SK-MEL-5 (cell line): ENCODE data around the gene CCDC92B. TPM values are rescaled to one million over a fixed set of nuclear protein-coding genes. Genes with fewer than 3 reads are reported as not detected.
"Not testable (repeated sequence)": the region's sequence is repeated elsewhere in the genome, so short reads cannot be mapped to it uniquely, and the experiment has no call there.

Experiments used
- DNase-seq: peaks from one replicate; pipeline ENCODE4 v3.0.0-alpha.2; 2016; ENCODE audit warnings: low read depth, low spot score
- in situ Hi-C: cut with HindIII; loops from 2 replicates; pipeline ENCODE4 v1.10.0; 2016; ENCODE audit warnings: low sequenced_read_pairs, high pct_unique_total_duplicates, low pct_unique_long_range_greater_than_20kb
- total RNA-seq: library from RNA; depleted of rRNA; stranded (reverse); fragments of >200 nt; shearing (Covaris generic); gene quantifications from 2 replicates; pipeline ENCODE4 v1.2.3, GENCODE V29; 2014

CCDC92B gene
- total RNA-seq, 1 experiment from 2014 or later, result 0.58 TPM

DNA sequence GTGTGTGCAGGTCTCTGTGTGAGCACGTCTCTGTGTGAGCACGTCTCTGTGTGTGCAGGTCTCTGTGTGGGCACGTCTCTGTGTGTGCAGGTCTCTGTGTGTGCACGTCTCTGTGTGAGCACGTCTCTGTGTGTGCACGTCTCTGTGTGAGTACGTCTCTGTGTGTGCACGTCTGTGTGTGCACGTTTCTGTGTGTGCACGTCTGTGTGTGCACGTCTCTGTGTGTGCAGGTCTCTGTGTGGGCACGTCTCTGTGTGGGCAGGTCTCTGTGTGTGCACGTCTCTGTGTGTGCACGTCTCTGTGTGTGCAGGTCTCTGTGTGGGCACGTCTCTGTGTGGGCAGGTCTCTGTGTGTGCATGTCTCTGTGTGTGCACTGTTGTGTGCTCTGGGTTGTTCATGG lies 32.1 kb upstream of the CCDC92B start:
- in situ Hi-C loops, DNase-seq: not testable (repeated sequence)

GRCh38 chr17:2780931-2781454 lies 31.5 kb upstream of the CCDC92B start:
- no peak for DNase-seq
- in situ Hi-C loops, result no loop called here

DNA sequence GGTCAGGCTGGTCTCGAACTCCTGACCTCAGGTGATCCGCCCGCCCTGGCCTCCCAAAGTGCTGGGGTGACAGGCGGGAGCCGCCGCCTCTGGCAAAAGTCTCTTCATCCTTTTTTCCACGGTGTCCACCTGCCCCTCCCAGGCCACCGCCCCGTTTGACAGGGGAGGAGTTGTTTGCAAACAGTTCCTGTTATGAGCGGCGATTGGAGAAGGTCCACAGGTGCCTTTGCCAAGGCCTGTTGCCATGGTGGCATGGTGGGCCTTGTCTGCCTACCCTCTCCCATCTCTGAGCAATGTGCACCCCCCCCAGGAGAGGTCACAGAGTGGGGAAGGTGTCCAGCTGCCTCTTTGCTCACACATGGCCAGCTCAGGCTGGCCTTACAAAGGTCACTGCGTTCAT lies 30.8 kb upstream of the CCDC92B start:
- DNase-seq, result no peak
- in situ Hi-C loops, result no loop called here

DNA sequence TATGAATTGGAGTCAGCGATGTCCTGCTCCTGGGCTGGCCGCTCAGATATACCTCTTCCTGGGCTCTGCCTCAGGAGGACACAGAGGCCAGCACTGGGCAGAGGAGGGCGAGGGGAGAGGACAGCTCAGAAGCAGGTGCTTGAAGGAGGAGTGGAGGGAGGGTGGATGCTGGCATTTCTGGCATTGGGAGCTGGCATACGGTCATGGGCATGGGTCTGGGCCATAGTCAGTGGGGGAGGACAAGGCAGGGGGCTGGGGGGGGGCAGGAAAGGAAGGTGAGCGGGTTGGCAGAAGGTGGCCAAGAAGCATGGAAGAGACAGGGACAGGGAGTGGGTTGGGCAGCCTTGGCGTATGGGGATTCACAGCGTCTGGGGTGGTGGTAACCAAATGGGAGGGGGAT lies 30.1 kb upstream of the CCDC92B start:
- no peak for DNase-seq
- in situ Hi-C loops, result no loop called here

DNA sequence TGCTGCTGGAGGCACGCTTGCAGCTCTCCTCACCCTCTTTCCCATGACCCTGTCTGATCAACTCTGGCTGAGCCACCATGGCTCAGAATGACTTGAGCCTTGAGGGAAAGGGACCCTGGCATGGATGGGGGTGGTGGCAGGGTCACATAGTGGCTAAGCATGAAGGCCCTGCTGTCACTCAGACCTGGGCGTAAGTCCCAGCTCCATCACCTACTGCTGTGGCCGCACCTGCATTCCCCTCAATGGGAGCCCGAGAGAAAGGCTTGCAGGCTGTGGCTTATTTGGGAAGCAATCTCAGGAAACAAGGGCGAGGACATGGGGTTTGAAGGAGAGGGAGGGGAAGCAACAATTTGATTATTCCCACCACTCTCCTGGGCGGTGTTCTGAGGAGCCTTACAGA lies 29.0 kb upstream of the CCDC92B start:
- no peak for DNase-seq
- in situ Hi-C loops, result no loop called here

DNA sequence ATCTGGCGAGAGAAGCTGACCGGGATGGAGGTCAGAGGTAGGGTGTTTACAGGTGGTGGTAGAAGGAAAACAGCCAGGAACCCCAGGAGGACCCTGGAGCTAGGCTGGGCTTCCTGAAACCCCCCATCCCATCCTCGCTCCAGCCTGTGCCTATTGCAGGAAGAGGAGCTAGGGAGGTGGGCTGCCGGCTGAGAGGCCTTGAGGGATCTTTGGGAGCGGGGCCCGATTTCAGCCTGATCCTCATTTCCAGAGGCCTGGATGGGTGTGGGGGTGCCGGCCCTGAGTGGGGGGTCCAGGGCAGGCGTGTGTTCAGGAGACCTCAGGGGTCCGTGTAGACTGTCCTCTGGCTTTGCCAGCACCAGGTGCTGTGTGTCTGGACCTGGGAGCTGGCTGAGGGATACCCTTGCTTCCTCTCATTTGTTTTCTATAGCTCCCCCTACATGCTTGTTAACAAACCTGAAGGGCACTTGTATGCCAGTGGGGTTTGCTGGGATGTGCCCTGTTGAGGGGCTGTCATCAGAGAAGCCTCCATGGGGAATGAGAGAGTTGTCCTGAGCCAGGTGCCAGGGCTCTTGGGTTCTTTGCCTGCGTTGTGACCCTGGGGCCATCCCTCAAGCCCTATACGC lies 27.9 kb upstream of the CCDC92B start:
- in situ Hi-C loops, result no loop called here

DNA sequence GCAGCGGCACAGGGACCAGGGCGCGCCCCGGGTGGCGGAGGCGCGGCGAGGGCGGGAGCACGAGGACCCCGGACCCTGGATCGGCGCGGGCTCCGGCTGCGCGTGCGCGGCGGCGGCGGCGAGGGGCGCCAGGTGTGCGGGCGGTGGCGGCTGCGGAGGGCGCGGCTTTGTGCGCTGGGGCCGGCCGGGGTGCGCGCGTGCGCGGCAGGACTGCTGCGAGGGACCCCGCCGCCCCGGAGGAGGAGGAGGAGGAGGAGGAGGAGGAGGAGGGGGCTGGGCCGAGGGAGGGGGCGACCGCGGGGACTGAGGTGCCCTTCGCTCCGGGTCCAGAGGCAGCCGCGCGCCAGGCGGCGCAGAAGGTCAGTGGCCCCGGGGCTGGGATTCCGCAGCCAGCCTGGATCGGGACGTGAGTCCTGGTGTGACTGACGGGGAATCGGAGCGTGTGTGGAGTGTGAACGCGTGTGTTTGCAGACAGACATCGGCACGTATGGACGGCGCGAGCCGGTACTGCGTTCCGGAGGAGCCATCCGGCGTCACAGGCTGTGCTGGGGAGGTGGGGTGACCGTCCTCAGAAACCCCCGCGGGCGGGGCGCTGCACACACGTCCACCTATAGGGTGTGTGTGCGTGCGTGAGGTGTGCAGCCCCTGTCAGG lies 27.3 kb upstream of the CCDC92B start:
- DNase-seq, result no peak
- in situ Hi-C loops, result no loop called here

More for the DNA sequence above, 27.9 kb upstream of the CCDC92B start:
- no peak for DNase-seq

DNA sequence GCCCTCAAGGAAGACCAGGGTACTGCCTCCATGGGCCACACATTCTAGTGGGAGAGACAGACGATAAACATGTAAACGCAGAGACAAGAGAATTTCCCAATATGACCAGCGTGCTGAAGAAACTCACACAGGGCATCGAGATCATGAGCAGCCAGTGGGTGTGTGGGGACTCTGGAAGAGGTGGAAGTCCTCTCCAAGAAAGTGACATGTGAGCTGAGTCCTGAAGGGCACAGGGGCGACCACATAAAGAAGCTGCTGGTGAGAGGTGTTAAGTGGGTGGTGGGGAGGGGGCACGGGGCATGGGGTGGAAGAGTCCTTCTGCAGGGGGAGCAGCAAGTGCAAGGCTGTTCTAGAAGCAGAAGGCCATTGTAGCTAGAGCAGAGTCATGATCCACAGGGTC lies 25.8 kb upstream of the CCDC92B start:
- DNase-seq, result no peak
- in situ Hi-C loops, result no loop called here

DNA sequence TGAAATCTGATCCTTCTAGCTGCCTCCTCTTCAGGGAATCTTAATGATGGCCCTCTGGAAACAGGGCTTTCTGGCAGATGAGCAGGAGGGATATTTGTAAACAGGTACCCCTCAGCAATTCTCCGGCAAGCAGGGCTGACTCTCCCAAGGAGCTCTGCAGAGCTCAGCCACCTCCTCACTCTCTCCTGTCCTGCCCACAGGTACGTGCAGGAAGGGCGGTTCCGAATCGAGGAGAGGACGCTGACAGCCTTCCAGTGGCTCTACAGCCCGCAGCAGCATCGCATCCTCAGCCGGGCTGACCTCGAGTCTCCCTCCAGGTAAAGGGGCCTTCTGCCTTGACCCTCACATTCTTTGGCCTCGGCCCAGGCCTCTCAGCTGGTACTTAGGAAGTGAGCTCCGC lies 20.7 kb upstream of the CCDC92B start:
- no peak for DNase-seq
- in situ Hi-C loops, result no loop called here

DNA sequence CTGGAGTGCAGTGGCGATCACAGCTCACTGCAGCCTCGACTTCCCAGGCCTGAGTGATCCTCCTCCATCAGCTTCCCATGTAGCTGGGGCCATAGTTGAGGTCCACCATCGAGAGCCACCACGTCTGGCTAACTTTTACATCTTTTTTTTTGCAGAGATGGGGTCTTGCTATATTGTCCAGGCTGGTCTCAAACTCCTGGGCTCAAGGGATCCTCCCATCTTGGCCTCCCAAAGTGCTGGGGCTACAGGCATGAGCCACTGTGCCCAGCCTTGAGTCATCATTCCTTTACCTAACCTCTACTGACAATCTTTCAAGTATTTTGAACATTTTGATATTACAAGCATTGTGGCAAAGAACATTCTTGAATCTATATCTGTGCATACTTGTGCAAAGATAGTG lies 9.4 kb upstream of the CCDC92B start:
- no peak for DNase-seq
- in situ Hi-C loops, result no loop called here

GRCh38 chr17:2755891-2756724 lies 6.7 kb upstream of the CCDC92B start:
- in situ Hi-C loops, result no loop called here
- DNase-seq, result no peak

- in situ Hi-C loops, result no loop called here
- peak; percentile 14 for DNase-seq
These were observed 2.0 kb upstream of the CCDC92B start for GRCh38 chr17:2751491-2751890.

- in situ Hi-C loops, result no loop called here
- no peak for DNase-seq
These were observed 1.3 kb upstream of the CCDC92B start for GRCh38 chr17:2750721-2751120.

DNA sequence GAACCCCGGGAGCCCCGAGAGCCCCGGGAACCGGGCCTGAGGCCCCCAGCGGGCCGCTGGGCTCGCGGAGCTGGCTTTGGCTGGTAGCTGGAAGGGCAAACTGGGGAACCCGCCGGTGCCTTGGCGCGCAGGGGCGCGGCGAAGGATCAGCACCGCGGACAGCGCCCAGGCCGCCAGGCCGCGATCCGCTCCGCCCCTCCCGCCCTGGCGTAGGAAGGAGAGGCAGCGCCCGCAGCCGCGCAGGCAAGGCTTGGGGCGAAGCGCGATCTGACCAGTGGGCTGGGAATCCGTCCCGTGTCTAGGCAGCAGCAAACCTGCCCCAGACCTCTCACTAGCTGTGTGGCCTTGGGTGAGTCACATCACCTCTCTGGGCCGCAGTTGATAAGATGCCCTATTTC lies 331 bp upstream of the CCDC92B start:
- in situ Hi-C loops, result no loop called here

GRCh38 chr17:2745317-2746037 lies 4.0 kb downstream of the CCDC92B start:
- in situ Hi-C loops, result no loop called here
- peak; percentile 44 for DNase-seq

More for the DNA sequence above, 331 bp upstream of the CCDC92B start:
- peak; percentile 63 for DNase-seq

DNA sequence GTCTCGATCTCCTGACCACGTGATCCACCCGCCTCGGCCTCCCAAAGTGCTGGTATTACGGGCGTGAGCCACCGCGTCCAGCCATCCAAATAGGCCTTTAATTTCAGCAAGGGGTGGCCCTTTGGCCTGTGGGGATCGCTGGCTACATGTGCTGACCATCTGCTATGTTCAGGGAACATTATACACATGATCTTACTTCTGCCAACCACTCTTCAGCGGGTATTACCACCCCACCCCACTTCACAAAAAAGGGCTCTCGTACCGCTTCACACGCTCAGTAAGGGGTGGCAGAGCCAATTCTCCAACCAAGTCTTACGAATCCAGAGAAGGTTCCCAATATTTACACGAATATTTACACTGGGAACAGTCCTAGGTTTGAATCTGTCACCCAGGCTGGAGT lies 11.8 kb downstream of the CCDC92B start:
- in situ Hi-C loops, result no loop called here
- DNase-seq, result no peak

DNA sequence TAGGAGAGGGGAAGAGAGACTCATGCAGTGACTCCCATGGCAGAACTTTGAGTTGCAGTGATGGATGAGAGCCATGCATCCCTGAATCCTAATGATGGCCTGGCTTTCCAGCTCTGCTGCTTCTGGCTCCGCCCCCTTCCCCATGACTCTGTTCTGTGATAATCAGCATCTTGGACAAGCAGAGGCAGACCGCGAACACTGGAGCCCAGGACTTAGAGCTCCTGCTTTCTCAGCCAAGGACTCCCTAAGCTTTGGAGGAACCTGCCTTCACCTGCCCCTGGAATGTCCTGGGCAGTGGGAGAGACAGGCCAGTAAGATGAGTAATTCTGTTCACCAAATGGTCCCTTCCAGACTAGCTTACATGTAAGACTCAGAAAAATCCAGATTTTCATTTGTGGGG lies 12.5 kb downstream of the CCDC92B start:
- in situ Hi-C loops, result no loop called here
- no peak for DNase-seq

- in situ Hi-C loops, result no loop called here
- no peak for DNase-seq
These were observed 13.6 kb downstream of the CCDC92B start for GRCh38 chr17:2735896-2736295.
